Measurements from ENCODE around the gene AMDHD2.

- TF ChIP-seq CTCF (conservative IDR thresholded peaks at IDR 0.05; ENCODE audit: low read length) (no peak), EZH2phosphoT487 (IDR thresholded peaks at IDR 0.05; ENCODE audit: borderline replicate concordance) (no peak)
Observed at GRCh38 chr16:2493605-2494004, 26.6 kb upstream of the AMDHD2 start.
